ENCODE measurements around the gene RRAS.

RRAS gene

GRCh38 chr19:49666120-49666444 is 26.1 kb upstream of the RRAS start:
- no peak for DNase-seq (ENCODE audit: low spot score)
- in situ Hi-C loops (cut with MboI; ENCODE audit: low pct_unique_long_range_greater_than_20kb, low sequenced_read_pairs, unreplicated experiment) = no loop called here
- TF ChIP-seq CTCF (IDR thresholded peaks at IDR 0.05; ENCODE audit: extremely low read depth, insufficient read depth, missing control alignments) = no peak

- peak; percentile 99 for DNase-seq (ENCODE audit: low spot score)
- TF ChIP-seq CTCF (IDR thresholded peaks at IDR 0.05; ENCODE audit: extremely low read depth, insufficient read depth, missing control alignments) = no peak
- in situ Hi-C loops (cut with MboI; ENCODE audit: low pct_unique_long_range_greater_than_20kb, low sequenced_read_pairs, unreplicated experiment) = no loop called here
Observed at GRCh38 chr19:49665351-49666119, 25.6 kb upstream of the RRAS start, which contains the start of the genes BCL2L12 and IRF3. TSS of gene BCL2L12 (plus strand) at chr19:49665933. CDS start at chr19:49666693, 760 bp downstream. TSS of gene IRF3 (minus strand) at chr19:49665857. CDS start at chr19:49664838, 1,019 bp downstream.

DNA sequence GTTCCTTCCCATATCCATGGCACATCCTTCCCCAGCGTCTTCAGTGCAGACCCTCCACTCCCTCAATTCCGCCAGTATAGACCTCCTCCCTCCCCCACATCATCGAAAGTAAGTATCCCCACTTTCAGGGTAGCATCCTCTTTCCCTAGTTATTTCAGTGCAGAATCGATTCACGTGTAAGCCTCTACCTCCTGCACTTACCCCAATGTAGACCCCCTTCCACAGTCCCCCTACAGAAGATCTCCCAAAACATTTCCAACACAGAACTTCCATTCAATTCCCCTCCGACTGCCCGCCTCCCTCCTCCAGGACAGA is 25.1 kb upstream of the RRAS start:
- TF ChIP-seq CTCF (IDR thresholded peaks at IDR 0.05; ENCODE audit: extremely low read depth, insufficient read depth, missing control alignments) = no peak
- DNase-seq (ENCODE audit: low spot score) = no peak
- in situ Hi-C loops (cut with MboI; ENCODE audit: low pct_unique_long_range_greater_than_20kb, low sequenced_read_pairs, unreplicated experiment) = no loop called here

DNA sequence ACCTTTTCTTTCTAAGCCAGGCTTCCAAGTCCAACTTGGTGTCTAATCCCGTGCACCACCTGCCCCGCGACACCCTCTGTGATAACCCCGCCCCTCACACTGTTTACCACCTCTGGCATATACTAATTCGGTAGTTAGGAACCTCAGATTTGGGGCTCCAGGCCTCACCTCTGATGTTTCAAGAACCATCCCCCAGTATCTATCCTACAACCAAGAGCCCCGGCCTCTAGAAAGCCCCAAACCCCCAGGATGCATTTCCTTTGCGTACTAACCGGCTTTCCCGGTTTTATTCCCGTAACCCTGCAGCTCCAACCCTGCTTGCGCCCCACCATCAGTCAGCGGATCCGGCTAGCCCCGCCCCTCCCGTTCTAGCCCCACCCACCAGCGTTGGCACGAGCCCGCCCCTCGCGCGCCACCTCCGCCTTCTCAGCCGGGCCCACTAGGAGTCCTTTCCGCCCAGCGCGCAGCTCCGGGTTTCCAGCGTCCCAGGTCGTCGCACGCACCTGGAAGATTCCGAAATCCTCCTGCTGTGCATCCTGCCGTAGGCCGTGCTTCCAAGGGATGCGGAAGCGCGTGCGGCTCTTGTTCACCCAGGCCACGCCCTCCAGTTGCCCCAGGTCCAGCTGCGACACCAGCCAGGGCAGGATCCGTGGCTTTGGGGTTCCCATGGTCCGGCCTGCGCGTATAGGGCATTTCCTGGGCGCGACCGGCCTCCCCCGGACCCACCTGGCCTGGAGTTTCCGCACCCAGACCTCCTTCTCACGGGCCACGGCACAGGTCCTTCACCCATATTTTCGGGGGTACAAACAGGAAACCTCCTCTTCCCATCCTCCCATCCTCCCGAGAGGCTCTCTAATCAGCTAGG is 24.5 kb upstream of the RRAS start:
- in situ Hi-C loops (cut with MboI; ENCODE audit: low pct_unique_long_range_greater_than_20kb, low sequenced_read_pairs, unreplicated experiment) = no loop called here
- TF ChIP-seq CTCF (IDR thresholded peaks at IDR 0.05; ENCODE audit: extremely low read depth, insufficient read depth, missing control alignments) = no peak
- DNase-seq (ENCODE audit: low spot score) = peak; percentile 92

- no peak for TF ChIP-seq CTCF (IDR thresholded peaks at IDR 0.05; ENCODE audit: extremely low read depth, insufficient read depth, missing control alignments)
- in situ Hi-C loops (cut with MboI; ENCODE audit: low pct_unique_long_range_greater_than_20kb, low sequenced_read_pairs, unreplicated experiment) = no loop called here
- no peak for DNase-seq (ENCODE audit: low spot score)
Observed at GRCh38 chr19:49663224-49663623, 23.3 kb upstream of the RRAS start.

- TF ChIP-seq CTCF (IDR thresholded peaks at IDR 0.05; ENCODE audit: extremely low read depth, insufficient read depth, missing control alignments) = no peak
- in situ Hi-C loops (cut with MboI; ENCODE audit: low pct_unique_long_range_greater_than_20kb, low sequenced_read_pairs, unreplicated experiment) = no loop called here
- DNase-seq (ENCODE audit: low spot score) = no peak
Observed at GRCh38 chr19:49662011-49662410, 22.1 kb upstream of the RRAS start.
